Spinal cord (tissue), 4 donors: ENCODE measurements around the gene SERPINB10. TPM values are rescaled to one million over a fixed set of nuclear protein-coding genes. Genes with fewer than 3 reads are reported as not detected.

Experiments
- polyA plus RNA-seq, 2 donors: library from polyadenylated mRNA; unstranded; fragments of 120-200 nt; gene quantifications; one replicate each; pipeline ENCODE4 v1.2.1, GENCODE V29; 2013; ENCODE audit not compliant: insufficient read length in 2 of 2
- total RNA-seq, 2 donors: library from RNA; depleted of rRNA in 1 of 2; stranded (reverse); fragments of 120-200 nt in 1 of 2; fragments of >200 nt in 1 of 2; gene quantifications; one replicate each; pipeline versions ENCODE4 v1.2.3 to v1.2.4, GENCODE V29; 2013 to 2014

The SERPINB10 gene
- total and polyA plus RNA-seq, 4 donors, result 0.17 to 3.7 (median 0.33) TPM; not detected in 1

Other genes starting within 250 kb of the SERPINB10 start
- gene SERPINB3, start 246.1 kb upstream of the SERPINB10 start, total RNA-seq, result not detected
- not detected for gene SERPINB3, start 246.1 kb upstream of the SERPINB10 start, polyA plus RNA-seq
- gene SERPINB11, start 205.0 kb upstream of the SERPINB10 start, total RNA-seq, result not detected
- not detected for gene SERPINB11, start 205.0 kb upstream of the SERPINB10 start, polyA plus RNA-seq
- not detected for gene SERPINB7, start 132.5 kb upstream of the SERPINB10 start, total RNA-seq
- not detected for gene SERPINB7, start 132.5 kb upstream of the SERPINB10 start, polyA plus RNA-seq
- under 1 TPM; 0.28 to 0.69 TPM for gene SERPINB2, start 20.3 kb upstream of the SERPINB10 start, total RNA-seq
- gene SERPINB2, start 20.3 kb upstream of the SERPINB10 start, polyA plus RNA-seq, result not detected
- 1 to 10 TPM in 1 of 2 donors, under 1 TPM in 1; 0.79 to 1.2 TPM for gene HMSD, start 41.3 kb downstream of the SERPINB10 start, total RNA-seq
- gene HMSD, start 41.3 kb downstream of the SERPINB10 start, polyA plus RNA-seq, result 1 to 10 TPM; 3.7 to 4.6 TPM
- 1 to 10 TPM; 3.7 to 4.0 TPM for gene SERPINB8, start 62.1 kb downstream of the SERPINB10 start, total RNA-seq
- 1 to 10 TPM; 5.3 to 6.6 TPM for gene SERPINB8, start 62.1 kb downstream of the SERPINB10 start, polyA plus RNA-seq
- gene LINC00305, start 241.1 kb downstream of the SERPINB10 start, total RNA-seq, result 1 to 10 TPM in 1 of 2 donors, not detected in 1; 2.9 TPM
- gene LINC00305, start 241.1 kb downstream of the SERPINB10 start, polyA plus RNA-seq, result not detected